Mucosa of descending colon (tissue), 3 donors: ENCODE measurements around the gene POLK. TPM values are rescaled to one million over a fixed set of nuclear protein-coding genes. Genes with fewer than 3 reads are reported as not detected.

Source experiments
- ATAC-seq: fragments of 200-7000 bp; cut with Tn5 transposase; one replicate; pipeline ENCODE4 v1.9.1; 2020; ENCODE audit warnings: mild to moderate bottlenecking, moderate library complexity
- DNase-seq, 3 donors: peaks; one replicate each; pipeline ENCODE4 v3.0.0-alpha.2; 2020
- H3K36me3 ChIP-seq: fragments of 200-600 bp; one replicate; pipeline ENCODE4 v1.8.0; 2021; ENCODE audit warnings: low read depth, mild to moderate bottlenecking
- H3K4me1 ChIP-seq: fragments of 200-600 bp; one replicate; pipeline ENCODE4 v1.8.0; 2021; ENCODE audit warnings: low read depth, mild to moderate bottlenecking
- H3K4me3 ChIP-seq: fragments of 200-600 bp; one replicate; pipeline ENCODE4 v1.8.0; 2021; ENCODE audit warnings: mild to moderate bottlenecking
- H3K9me3 ChIP-seq: fragments of 200-600 bp; one replicate; pipeline ENCODE4 v1.8.0; 2021; ENCODE audit warnings: mild to moderate bottlenecking
- CTCF ChIP-seq: fragments of 200-600 bp; IDR thresholded peaks from one replicate; pipeline ENCODE4 v1.8.0; 2022; ENCODE audit warnings: antibody characterized with exemption, mild to moderate bottlenecking
- intact Hi-C, 2 donors: fragments of 100-400 bp; cut with DNase I in 1 of 2; cut with micrococcal nuclease in 1 of 2; formaldehyde crosslinking; loops; one replicate each; pipeline versions ENCODE4 v1.11.0 to v1.11.1; 2022; cut with DNase I, micrococcal nuclease
- total RNA-seq, 3 donors: library from RNA; stranded (reverse); fragmentation: NEBNext Ultra II Directional in 2 of 3; extraction: Animal tissue kit (Norgen Biotek cat#: 25700) in 2 of 3; gene quantifications; one replicate each; pipeline versions ENCODE4 v1.2.1 to v1.2.4, GENCODE V29; 2021 to 2023
- donor health status: DM: no; HTN: no; CAD: no; lungs with moderate emphysema.
- donor health status: DM: no; HTN: no; CAD: no.
- donor health status: DM: no; HTN: yes; CAD: no.

POLK gene
- total RNA-seq, 3 donors from 2014 or later = 15.3 to 32.5 (median 17.6) TPM

- no peak for DNase-seq
- peaks cover 15% of the 10 kb centered on the region for H3K9me3 ChIP-seq
- intact Hi-C loops = no loop called here
- no peaks in the 10 kb centered on the region for H3K36me3 ChIP-seq
- H3K4me1 ChIP-seq = no peaks in the 10 kb centered on the region
- H3K4me3 ChIP-seq = no peak overlapping the region
- TF ChIP-seq CTCF = no peak
- no peak for ATAC-seq
Observed at GRCh38 chr5:75538211-75538610, 26.5 kb downstream of the POLK start.

- TF ChIP-seq CTCF = no peak
- ATAC-seq = no peak
- no peak for DNase-seq
- H3K9me3 ChIP-seq = no peaks in the 10 kb centered on the region
- no peaks in the 10 kb centered on the region for H3K36me3 ChIP-seq
- intact Hi-C loops = no loop called here
- no peak overlapping the region for H3K4me3 ChIP-seq
- H3K4me1 ChIP-seq = no peaks in the 10 kb centered on the region
Observed at GRCh38 chr5:75545131-75545530, 33.4 kb downstream of the POLK start.

GRCh38 chr5:75546830-75547229 lies 35.1 kb downstream of the POLK start:
- intact Hi-C loops = no loop called here
- no peak overlapping the region for H3K4me3 ChIP-seq
- H3K9me3 ChIP-seq = no peaks in the 10 kb centered on the region
- no peak for ATAC-seq
- no peaks in the 10 kb centered on the region for H3K36me3 ChIP-seq
- no peak for TF ChIP-seq CTCF
- no peak for DNase-seq
- no peaks in the 10 kb centered on the region for H3K4me1 ChIP-seq

- Histone ChIP-seq H3K4me3 (no peak overlapping the region), H3K9me3 (no peaks in the 10 kb centered on the region), H3K4me1 (no peaks in the 10 kb centered on the region), H3K36me3 (no peaks in the 10 kb centered on the region)
- DNase-seq (no peak), ATAC-seq (no peak)
- TF ChIP-seq CTCF = no peak
- intact Hi-C loops = no loop called here
Observed at GRCh38 chr5:75547812-75548211, 36.1 kb downstream of the POLK start.

GRCh38 chr5:75550597-75550996 lies 38.9 kb downstream of the POLK start:
- intact Hi-C loops = no loop called here
- Histone ChIP-seq H3K36me3 (no peaks in the 10 kb centered on the region), H3K4me1 (no peaks in the 10 kb centered on the region), H3K9me3 (no peaks in the 10 kb centered on the region), H3K4me3 (no peak overlapping the region)
- DNase-seq (no peak), ATAC-seq (peak; percentile 17)
- TF ChIP-seq CTCF = no peak

GRCh38 chr5:75551471-75551870 lies 39.8 kb downstream of the POLK start:
- Histone ChIP-seq H3K36me3 (no peaks in the 10 kb centered on the region), H3K9me3 (no peaks in the 10 kb centered on the region), H3K4me3 (no peak overlapping the region), H3K4me1 (no peaks in the 10 kb centered on the region)
- intact Hi-C loops = no loop called here
- no peak for TF ChIP-seq CTCF
- ATAC-seq (no peak), DNase-seq (no peak)
